HepG2 (cell line): ENCODE data around the gene ZNRD2. TPM values are rescaled to one million over a fixed set of nuclear protein-coding genes. Genes with fewer than 3 reads are reported as not detected.

Experiments used
- ATAC-seq: fragments of 200-7000 bp; cut with Tn5 transposase; 3 replicates; pipeline ENCODE4 v1.9.1; 2020; ENCODE audit warnings: mild to moderate bottlenecking, moderate library complexity
- BruUV-seq: library from RNA; stranded (reverse); fragments of 400-500 nt; replicated peaks from 2 replicates; lab custom pipeline; 2021; lab: Mats Ljungman, UMichigan
- CTCF ChIA-PET: fragments of 300-600 bp; formaldehyde crosslinking; extraction: SDS; loops from one replicate; lab custom pipeline; 2021; ENCODE audit warnings: low total read pairs, inconsistent platforms, low intra/inter-chr PET ratio; lab: Yijun Ruan, JAX
- POLR2A ChIA-PET: fragments of 350-600 bp; sonication (Branson Sonifier 250); formaldehyde crosslinking; loops from one replicate; lab custom pipeline; 2020; ENCODE audit warnings: antibody characterized with exemption, inconsistent platforms; lab: Yijun Ruan, JAX
- DNase-seq: peaks from one replicate; pipeline ENCODE4 v3.0.0-alpha.2; 2015; ENCODE audit warnings: low spot score
- FAIRE-seq: peaks from 3 replicates; lab custom pipeline; 2011; peaks lifted over from hg19 to GRCh38; lab: Jason Lieb, UNC
- H2AFZ ChIP-seq: one replicate; pipeline ENCODE4 v1.6.1; 2011; ENCODE audit warnings: low read length, inconsistent platforms
- H3K27ac ChIP-seq: fragments of 300-600 bp; 3 replicates; pipeline ENCODE4 v1.8.0; 2011; ENCODE audit warnings: mixed run types, mild to moderate bottlenecking, mixed read lengths, low read length, inconsistent platforms; ENCODE audit not compliant: insufficient read depth; ENCODE audit errors: extremely low read length
- H3K27me3 ChIP-seq, 2 experiments: fragments of 200-600 bp in 1 of 2; 2 replicates in 1 of 2; 3 replicates in 1 of 2; pipeline versions ENCODE4 v1.6.0 to v1.8.0; 2011; ENCODE audit warnings: low read length in 2 of 2, mild to moderate bottlenecking in 2 of 2, moderate library complexity in 2 of 2, inconsistent platforms in 1 of 2; ENCODE audit not compliant: insufficient read depth in 2 of 2, control insufficient read depth in 1 of 2
- H3K36me3 ChIP-seq, 2 experiments: fragments of 200-600 bp in 1 of 2; replicated peaks in 1 of 2; 2 replicates in 1 of 2; 3 replicates in 1 of 2; pipeline versions ENCODE4 v1.5.1 to v1.8.0; 2011; ENCODE audit warnings: low read length in 2 of 2, inconsistent platforms in 1 of 2; ENCODE audit not compliant: insufficient read depth in 2 of 2, control insufficient read depth in 1 of 2
- H3K4me1 ChIP-seq: 2 replicates; pipeline ENCODE4 v1.5.1; 2012; ENCODE audit warnings: low read length, inconsistent platforms; ENCODE audit not compliant: insufficient read depth
- H3K4me2 ChIP-seq: 2 replicates; pipeline ENCODE4 v1.6.0; 2011; ENCODE audit warnings: low read depth, low read length, inconsistent platforms
- H3K4me3 ChIP-seq, 3 experiments: fragments of 200-600 bp in 1 of 3; sonication (generic), shearing (Covaris generic) in 1 of 3; replicated peaks in 1 of 3; 2 replicates each; pipeline ENCODE4 v1.5.1; 2011 to 2016; ENCODE audit warnings: low read length in 3 of 3, inconsistent platforms in 2 of 3, low read depth in 2 of 3, mild to moderate bottlenecking in 2 of 3, control low read depth in 1 of 3, mixed read lengths in 1 of 3; ENCODE audit not compliant: insufficient read depth in 1 of 3
- H3K79me2 ChIP-seq: one replicate; pipeline ENCODE4 v1.6.1; 2011; ENCODE audit warnings: low read length, inconsistent platforms; ENCODE audit not compliant: insufficient read depth
- H3K9ac ChIP-seq: 2 replicates; pipeline ENCODE4 v1.6.0; 2011; ENCODE audit warnings: mild to moderate bottlenecking, low read depth, low read length, inconsistent platforms; ENCODE audit not compliant: insufficient read depth
- H3K9me3 ChIP-seq: 2 replicates; pipeline ENCODE4 v1.5.1; 2012; ENCODE audit warnings: mild to moderate bottlenecking, low read length
- H4K20me1 ChIP-seq: 2 replicates; pipeline ENCODE4 v1.6.0; 2011; ENCODE audit warnings: inconsistent platforms, mild to moderate bottlenecking, low read length, moderate library complexity; ENCODE audit not compliant: insufficient read depth
- AGO2 ChIP-seq: fragments of 200-400 bp; formaldehyde crosslinking; optimal IDR thresholded peaks from 2 replicates; pipeline ENCODE3; 2017; ENCODE audit warnings: mild to moderate bottlenecking, low read depth, low read length, moderate library complexity
- BCL6 ChIP-seq: IDR thresholded peaks from 2 replicates; pipeline ENCODE4 v1.6.1; 2016; ENCODE audit warnings: missing genetic modification reagents, missing compliant biosample characterization
- GABPB1 ChIP-seq: IDR thresholded peaks from 2 replicates; pipeline ENCODE4 v1.6.1; 2016; ENCODE audit warnings: mild to moderate bottlenecking, missing genetic modification reagents, moderate library complexity, missing compliant biosample characterization
- GATA4 ChIP-seq: sonication (generic); IDR thresholded peaks from 2 replicates; pipeline ENCODE4 v1.6.1; 2016; ENCODE audit warnings: antibody characterized with exemption, low read depth, borderline replicate concordance
- HINFP ChIP-seq: sonication (generic); formaldehyde crosslinking; IDR thresholded peaks from 2 replicates; pipeline ENCODE4 v1.4.0; 2020; ENCODE audit warnings: low read depth, mild to moderate bottlenecking, missing genetic modification reagents
- PLRG1 ChIP-seq: fragments of 450-650 bp; conservative IDR thresholded peaks from 2 replicates; pipeline ENCODE4 v1.6.1; 2016
- RBFOX2 ChIP-seq: fragments of 200-400 bp; formaldehyde crosslinking; IDR thresholded peaks from 2 replicates; pipeline ENCODE4 v1.6.1; 2017; ENCODE audit warnings: low read depth, mild to moderate bottlenecking, low read length
- ZFY ChIP-seq: sonication (generic); formaldehyde crosslinking; IDR thresholded peaks from 2 replicates; pipeline ENCODE4 v1.4.0; 2020; ENCODE audit warnings: missing genetic modification reagents
- ZNF446 ChIP-seq: sonication (generic); formaldehyde crosslinking; IDR thresholded peaks from 2 replicates; pipeline ENCODE4 v1.5.0; 2020; ENCODE audit warnings: mild to moderate bottlenecking, missing genetic modification reagents
- WGBS: methylation state at CpG from one replicate; pipeline ENCODE4 v1.1.6; 2017; ENCODE audit warnings: low lambda C conversion rate; 5-methylcytosine and 5-hydroxymethylcytosine counted together
- in situ Hi-C: cut with HindIII; loops from 2 replicates; pipeline ENCODE4 v1.10.0; 2017; ENCODE audit warnings: low pct_unique_long_range_greater_than_20kb; ENCODE audit not compliant: extremely low pct_ligation_motif_present
- intact Hi-C: fragments of 100-400 bp; cut with micrococcal nuclease; formaldehyde crosslinking; loops from one replicate; pipeline ENCODE4 v1.10.0; 2022; ENCODE audit not compliant: unreplicated experiment
- polyA plus RNA-seq, 8 experiments: library from polyadenylated mRNA; depleted of rRNA in 3 of 8; stranded (reverse) in 7 of 8; unstranded in 1 of 8; fragments of >200 nt; fragmentation: Illumina TruSeq in 4 of 8; extraction: Trizol in 4 of 8; gene quantifications; 2 replicates each; pipeline versions ENCODE4 v1.2.1 to v1.2.3, GENCODE V29; 2011 to 2016; ENCODE audit warnings: low read depth in 4 of 8, missing spikeins in 1 of 8, mixed read lengths in 1 of 8; ENCODE audit not compliant: insufficient read depth in 1 of 8
- total RNA-seq, 5 experiments: library from RNA; depleted of rRNA; stranded (reverse); fragments of >200 nt; fragmentation: Illumina TruSeq; extraction: Trizol; gene quantifications; 2 replicates each; pipeline ENCODE4 v1.2.3, GENCODE V29; 2016; ENCODE audit warnings: low read depth in 1 of 5
- TF ChIP-seq, protein P1 (sequence below): sonication (generic); formaldehyde crosslinking; conservative IDR thresholded peaks from 2 replicates; pipeline ENCODE4 v1.4.0; 2020; ENCODE audit warnings: missing genetic modification reagents

The ZNRD2 gene
- total and polyA plus RNA-seq, 2 of the 13 experiments (the other 11 are each of a cell fraction or from before 2014, with no cell fraction given): 29.2 to 34.0 TPM

GRCh38 chr11:65609665-65610064 is 39.4 kb downstream of the ZNRD2 start:
- no peak overlapping the region for H2AFZ ChIP-seq
- TF ChIP-seq ZNF446 (CRISPR knock-in tag) (no peak), AGO2 (peak; percentile 65), RBFOX2 (peak; percentile 60)
- no peak for DNase-seq
- CTCF ChIA-PET: no interaction called here
- in situ Hi-C loops: loop anchor here (5.0 kb wide), 1 partner anchor 32 kb away; the partner anchor contains the start of gene EHBP1L1
- H3K27me3 ChIP-seq: no peaks in the 10 kb centered on the region; a peak in 1 of 5 replicates
- FAIRE-seq: no peak
- H3K36me3 ChIP-seq: peaks cover 29 to 61% of the 10 kb centered on the region in 2 experiments
- peaks cover 37% of the 10 kb centered on the region for H3K4me1 ChIP-seq
- no peaks in the 10 kb centered on the region for H3K9me3 ChIP-seq
- H3K79me2 ChIP-seq: peaks cover 49% of the 10 kb centered on the region
- POLR2A ChIA-PET: interaction anchor here (1.0 to 1.7 kb wide), 5 partner anchors 12 to 53 kb away, joined by 3 to 5 read pairs (median 4); partner anchors contain the start of genes KCNK7, RELA and SIPA1
- no peak overlapping the region for H3K9ac ChIP-seq
- H4K20me1 ChIP-seq: peaks cover 21% of the 10 kb centered on the region; the same call in 1 of the 2 replicates
- intact Hi-C loops: no loop called here
- 90% methylated on average over 5 of the region's 5 CpGs for WGBS
- no peak overlapping the region for H3K27ac ChIP-seq
- BruUV-seq: no TSS peak
- no peak overlapping the region for H3K4me2 ChIP-seq
- no peak overlapping the region for H3K4me3 ChIP-seq
- no peak for ATAC-seq

DNA sequence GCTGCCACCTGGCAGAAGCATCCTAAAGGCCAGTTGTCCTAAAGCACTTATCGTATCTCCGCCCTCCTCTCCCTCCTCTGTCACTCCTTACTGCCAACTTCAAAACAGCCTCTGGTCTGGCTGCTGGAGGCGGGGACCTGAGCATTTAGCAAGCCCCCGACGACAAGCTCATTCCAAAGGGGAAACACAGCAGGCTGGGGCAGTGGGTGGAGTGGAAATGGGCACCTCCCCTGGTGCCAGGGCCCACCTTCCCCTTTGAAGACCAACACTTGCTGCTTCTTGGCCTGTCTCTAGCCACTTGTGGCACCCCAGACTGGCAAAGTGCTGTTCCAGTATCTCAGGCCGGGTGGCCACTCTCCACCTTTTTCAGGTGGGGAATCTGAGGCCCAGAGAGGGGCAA is 40.1 kb downstream of the ZNRD2 start:
- H3K27ac ChIP-seq: peak overlapping the region; percentile 18
- H3K79me2 ChIP-seq: peaks cover 52% of the 10 kb centered on the region

More for the DNA sequence above, 40.1 kb downstream of the ZNRD2 start:
- H3K36me3 ChIP-seq: peaks cover 26 to 54% of the 10 kb centered on the region in 2 experiments; a peak in 4 of 5 replicates
- H2AFZ ChIP-seq: no peak overlapping the region
- POLR2A ChIA-PET: interaction anchor here (0.8 to 1.3 kb wide), 7 partner anchors 10 to 59 kb away, joined by 3 to 4 read pairs (median 4); partner anchors contain the start of genes KCNK7, RELA and ZNRD2
- intact Hi-C loops: no loop called here
- TF ChIP-seq ZFY (no peak), GABPB1 (CRISPR knock-in tag) (no peak), HINFP (CRISPR knock-in tag) (no peak), PLRG1 (no peak), GATA4 (no peak), BCL6 (CRISPR knock-in tag) (no peak)
- TF ChIP-seq, protein P1, sequence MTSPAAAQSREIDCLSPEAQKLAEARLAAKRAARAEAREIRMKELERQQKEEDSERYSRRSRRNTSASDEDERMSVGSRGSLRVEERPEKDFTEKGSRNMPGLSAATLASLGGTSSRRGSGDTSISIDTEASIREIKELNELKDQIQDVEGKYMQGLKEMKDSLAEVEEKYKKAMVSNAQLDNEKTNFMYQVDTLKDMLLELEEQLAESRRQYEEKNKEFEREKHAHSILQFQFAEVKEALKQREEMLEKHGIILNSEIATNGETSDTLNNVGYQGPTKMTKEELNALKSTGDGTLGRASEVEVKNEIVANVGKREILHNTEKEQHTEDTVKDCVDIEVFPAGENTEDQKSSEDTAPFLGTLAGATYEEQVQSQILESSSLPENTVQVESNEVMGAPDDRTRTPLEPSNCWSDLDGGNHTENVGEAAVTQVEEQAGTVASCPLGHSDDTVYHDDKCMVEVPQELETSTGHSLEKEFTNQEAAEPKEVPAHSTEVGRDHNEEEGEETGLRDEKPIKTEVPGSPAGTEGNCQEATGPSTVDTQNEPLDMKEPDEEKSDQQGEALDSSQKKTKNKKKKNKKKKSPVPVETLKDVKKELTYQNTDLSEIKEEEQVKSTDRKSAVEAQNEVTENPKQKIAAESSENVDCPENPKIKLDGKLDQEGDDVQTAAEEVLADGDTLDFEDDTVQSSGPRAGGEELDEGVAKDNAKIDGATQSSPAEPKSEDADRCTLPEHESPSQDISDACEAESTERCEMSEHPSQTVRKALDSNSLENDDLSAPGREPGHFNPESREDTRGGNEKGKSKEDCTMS (CRISPR knock-in tag): no peak
- TF ChIP-seq, all 625 proteins: peak for 0
- BruUV-seq: no TSS peak
- H3K9me3 ChIP-seq: no peaks in the 10 kb centered on the region
- no peak for ATAC-seq
- WGBS: 74% methylated on average over 6 of the region's 6 CpGs
- H4K20me1 ChIP-seq: peaks cover 21% of the 10 kb centered on the region; the same call in 1 of the 2 replicates
- peak overlapping the region; percentile 95; the same call in 1 of the 2 replicates for H3K9ac ChIP-seq
- DNase-seq: no peak
- H3K4me2 ChIP-seq: peak overlapping the region; percentile 96
- FAIRE-seq: no peak
- peaks cover 37% of the 10 kb centered on the region for H3K4me1 ChIP-seq
- CTCF ChIA-PET: no interaction called here
- in situ Hi-C loops: loop anchor here (5.0 kb wide), 1 partner anchor 33 kb away; the partner anchor contains the start of gene EHBP1L1
- no peaks in the 10 kb centered on the region; a peak in 1 of 5 replicates for H3K27me3 ChIP-seq
- H3K4me3 ChIP-seq: peak overlapping the region in 1 of 3 experiments; percentile 97; a peak in 1 of 6 replicates
